ENCODE results near the gene SLC25A13.
"Not testable (repeated sequence)": the region's sequence is repeated elsewhere in the genome, so short reads cannot be mapped to it uniquely, and the experiment has no call there.

The SLC25A13 gene, protein sequence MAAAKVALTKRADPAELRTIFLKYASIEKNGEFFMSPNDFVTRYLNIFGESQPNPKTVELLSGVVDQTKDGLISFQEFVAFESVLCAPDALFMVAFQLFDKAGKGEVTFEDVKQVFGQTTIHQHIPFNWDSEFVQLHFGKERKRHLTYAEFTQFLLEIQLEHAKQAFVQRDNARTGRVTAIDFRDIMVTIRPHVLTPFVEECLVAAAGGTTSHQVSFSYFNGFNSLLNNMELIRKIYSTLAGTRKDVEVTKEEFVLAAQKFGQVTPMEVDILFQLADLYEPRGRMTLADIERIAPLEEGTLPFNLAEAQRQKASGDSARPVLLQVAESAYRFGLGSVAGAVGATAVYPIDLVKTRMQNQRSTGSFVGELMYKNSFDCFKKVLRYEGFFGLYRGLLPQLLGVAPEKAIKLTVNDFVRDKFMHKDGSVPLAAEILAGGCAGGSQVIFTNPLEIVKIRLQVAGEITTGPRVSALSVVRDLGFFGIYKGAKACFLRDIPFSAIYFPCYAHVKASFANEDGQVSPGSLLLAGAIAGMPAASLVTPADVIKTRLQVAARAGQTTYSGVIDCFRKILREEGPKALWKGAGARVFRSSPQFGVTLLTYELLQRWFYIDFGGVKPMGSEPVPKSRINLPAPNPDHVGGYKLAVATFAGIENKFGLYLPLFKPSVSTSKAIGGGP

DNA sequence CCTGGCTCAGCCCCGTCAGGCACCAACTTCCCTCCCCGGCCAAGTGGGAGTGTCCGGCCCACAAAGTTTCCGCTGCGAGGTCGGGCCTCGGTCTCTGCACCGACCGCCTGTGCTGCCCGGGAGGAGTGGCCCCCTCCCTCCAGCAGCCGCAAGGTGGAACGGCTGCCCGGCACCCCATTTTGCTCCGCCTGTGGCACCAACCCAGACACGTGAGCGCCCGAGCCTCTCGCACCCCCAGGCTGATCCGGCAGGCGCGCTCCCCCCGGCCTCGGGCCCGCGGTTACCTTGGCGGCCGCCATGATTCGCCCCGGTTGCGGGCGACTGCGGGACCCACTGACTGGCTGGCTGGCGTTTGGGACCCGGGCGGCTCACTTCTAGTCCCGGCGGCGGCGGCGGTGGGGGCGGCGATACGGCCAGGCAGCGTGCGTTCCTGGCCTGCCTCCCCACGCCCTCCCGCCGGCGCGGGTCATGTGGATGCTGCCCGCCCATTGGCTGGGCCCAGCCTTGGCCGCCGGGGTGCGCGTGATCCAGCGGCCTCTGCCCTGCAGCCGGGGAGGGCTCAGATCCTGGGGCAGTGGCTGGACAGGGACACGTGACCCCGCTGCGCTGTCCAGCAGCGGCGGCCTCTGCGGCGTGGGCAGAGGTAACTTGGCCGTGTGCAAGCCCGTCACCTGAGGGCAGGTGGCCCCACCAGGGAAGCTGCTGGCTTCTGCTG, at the start of gene SLC25A13:
Gene SLC25A13, minus strand, starts transcription at position 441 of the 715 bp plus-strand sequence. Its CDS starts 142 bp downstream, at position 299.
- peak; percentile 86 for DNase-seq

DNA sequence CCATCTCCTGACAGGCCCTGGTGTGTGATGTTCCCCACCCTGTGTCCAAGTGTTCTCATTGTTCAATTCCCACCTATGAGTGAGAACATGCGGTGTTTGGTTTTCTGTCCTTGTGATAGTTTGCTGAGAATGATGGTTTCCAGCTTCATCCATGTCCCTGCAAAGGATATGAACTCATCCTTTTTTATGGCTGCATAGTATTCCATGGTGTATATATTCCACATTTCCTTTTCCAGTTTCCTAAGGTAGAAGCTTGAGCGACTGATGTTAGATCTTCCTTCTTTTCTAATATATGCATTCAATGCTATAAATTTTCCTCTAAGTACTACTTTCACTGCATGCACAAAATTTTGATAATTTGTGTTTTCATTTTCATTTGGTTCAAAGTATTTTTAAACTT, 44.0 kb upstream of the SLC25A13 start:
- DNase-seq = not testable (repeated sequence)

DNA sequence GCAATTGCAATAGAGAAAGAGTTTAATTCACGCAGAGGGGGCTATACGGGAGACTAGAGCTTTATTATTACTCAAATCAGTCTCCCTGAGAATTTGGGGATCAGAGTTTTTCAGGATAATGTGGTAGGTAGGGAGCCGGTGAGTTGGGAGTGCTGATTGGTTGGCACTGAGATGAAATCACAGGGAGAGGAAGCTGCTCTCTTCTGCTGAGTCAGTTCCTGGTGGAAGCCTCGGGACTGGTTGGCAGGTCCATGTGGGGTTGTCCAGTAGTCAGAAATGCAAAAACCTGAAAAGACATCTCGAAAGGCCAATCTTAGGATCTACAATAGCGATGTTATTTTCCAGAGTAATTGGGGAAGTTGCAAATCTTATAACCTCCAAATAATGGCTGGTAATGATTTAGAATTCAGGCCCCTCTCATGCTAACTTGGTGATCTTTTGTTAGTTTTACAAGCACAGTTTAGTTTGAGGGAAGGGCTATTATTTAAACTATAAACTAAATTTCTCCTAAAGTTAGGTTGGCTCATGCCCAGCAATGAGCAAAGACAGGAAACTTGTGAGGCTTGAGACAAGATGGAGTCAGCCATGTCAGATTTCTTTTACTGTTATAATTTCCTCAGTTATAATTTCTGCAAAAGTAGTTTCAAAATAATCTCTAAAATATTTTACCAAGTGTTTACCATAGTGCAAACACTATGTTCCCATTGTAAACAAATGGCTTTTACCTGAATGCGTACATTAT, 39.4 kb upstream of the SLC25A13 start:
- DNase-seq = no peak

DNA sequence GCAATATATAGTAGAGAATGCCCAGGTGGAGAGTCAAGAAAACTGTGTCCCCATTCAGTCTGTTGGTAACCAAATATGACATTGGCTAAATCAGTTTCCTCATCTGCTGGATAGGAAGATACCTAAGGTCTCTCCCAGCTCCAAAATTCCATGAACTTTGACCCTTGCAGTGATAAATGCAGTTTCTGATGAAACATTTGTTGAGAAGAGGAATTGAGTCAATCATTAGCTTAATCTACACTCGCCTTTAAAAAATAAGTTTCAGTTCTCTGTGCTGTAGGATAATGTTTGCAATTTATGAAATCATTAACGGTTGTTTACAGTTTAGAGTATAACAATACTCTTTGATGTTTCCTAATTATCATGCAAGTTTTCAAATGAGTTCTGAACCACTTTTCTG, 38.0 kb upstream of the SLC25A13 start:
- no peak for DNase-seq

DNA sequence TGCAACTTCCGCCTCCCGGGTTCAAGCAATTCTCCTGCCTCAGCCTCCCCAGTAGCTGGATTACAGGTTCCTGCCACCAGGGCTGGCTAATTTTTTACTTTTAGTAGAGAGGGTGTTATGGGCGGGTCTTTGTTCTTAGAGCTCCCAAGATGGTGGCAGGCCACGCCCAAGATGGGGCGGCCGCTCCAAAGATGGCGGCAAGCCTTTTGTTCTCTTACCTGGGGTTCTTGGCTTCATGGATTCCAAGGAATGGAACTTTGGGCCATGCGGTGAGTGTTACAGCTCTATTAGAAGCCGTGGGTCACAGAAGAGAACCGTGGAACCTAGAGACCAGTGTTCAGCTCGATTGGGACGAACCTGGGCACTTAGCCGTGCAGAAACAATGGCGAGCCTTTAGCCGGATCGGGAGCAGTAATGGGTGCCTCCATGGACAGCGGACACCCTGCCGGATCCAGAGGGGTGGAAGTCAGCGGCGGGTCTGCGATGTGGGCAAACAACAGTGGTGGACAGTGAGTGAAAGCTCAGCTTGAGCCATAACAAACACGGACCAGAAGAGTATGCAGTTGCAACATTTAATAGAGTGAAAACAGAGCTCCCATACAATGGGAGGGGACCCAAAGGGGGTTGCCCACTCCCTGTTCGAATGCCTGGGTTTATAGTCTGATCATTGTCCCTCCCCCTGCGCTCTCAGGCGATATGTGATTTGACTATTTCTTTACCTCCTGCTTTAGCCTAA, 36.5 kb upstream of the SLC25A13 start:
- not testable (repeated sequence) for DNase-seq

DNA sequence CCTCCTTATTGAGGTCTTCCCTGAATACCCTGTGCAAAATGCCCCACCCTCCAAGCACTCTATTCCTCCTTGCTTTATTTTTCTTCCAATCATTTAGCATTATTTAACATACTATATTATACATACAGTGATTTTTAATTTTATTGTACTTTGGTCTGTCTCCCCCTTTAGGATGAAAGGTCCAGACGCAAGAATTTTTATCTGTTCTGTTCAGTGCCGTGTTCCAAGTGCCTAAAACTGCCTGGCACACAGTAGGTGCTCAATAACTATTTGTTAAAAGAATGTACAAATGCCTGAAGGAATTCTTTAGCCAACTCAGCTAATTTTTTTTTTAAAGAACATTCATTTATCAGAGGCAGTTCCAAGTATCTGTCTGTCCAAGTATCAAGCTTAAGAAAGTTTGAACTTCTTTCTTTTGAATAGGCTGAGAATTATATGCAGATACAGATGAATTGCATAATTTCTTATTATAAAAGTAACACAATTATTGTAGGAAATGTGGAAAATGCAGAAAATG, 34.1 kb upstream of the SLC25A13 start:
- DNase-seq = no peak

DNA sequence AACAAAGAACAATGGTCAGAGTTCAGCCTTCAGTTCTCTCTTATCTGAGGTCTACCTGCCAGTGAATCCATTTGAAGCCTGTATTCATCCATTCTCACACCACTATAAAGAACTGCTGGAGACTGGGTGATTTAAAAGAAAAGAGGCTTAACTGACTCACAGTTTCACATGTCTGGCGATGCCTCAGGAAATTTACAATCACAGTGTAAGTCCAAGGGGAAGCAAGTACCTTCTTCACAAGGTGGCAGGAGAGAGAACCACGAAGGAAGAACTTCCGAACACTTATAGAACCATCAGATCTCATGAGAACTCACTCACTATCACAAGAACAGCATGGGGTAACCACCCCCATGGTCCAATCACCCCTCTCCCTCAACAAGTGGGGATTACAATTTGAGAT, 33.0 kb upstream of the SLC25A13 start:
- DNase-seq = no peak

DNA sequence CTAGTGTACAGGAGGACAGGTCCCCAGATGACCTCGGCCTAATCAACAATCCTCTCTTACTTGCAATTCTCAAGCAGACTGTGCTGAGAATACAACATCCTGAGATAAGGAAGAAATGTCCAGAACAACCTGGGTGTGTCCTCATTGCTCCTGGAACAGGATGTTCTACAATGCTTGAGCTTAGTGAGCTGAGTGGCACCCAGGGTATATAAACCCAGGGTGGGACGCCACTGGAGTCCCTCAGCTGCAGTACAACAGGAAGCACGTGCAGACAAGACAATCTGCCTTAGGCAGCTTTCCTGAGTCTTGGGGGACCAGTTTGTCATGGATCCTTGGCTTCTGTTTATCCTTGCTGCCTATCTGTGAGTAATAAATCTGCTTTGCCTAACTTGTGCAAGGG, 27.7 kb upstream of the SLC25A13 start:
- DNase-seq = peak; percentile 26

DNA sequence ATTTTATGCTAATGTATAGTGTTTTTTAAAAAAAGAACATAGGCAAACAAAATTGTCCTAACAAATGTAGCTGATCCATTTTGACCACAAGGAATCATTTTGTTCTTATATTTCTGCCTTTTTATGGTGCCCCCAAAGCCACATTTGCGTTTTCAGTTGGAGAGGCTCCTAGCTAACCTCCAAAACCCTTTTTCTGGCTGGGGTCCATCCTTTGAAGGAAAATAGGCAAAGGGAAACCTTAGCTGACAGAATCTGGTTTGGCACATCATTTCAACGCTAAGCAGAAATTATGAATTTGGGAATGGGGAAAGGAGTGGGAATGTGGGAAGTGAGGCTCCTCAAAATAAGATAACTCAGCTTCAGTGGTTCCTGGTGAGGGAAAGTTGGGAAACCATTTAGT, 25.6 kb upstream of the SLC25A13 start:
- DNase-seq = no peak

DNA sequence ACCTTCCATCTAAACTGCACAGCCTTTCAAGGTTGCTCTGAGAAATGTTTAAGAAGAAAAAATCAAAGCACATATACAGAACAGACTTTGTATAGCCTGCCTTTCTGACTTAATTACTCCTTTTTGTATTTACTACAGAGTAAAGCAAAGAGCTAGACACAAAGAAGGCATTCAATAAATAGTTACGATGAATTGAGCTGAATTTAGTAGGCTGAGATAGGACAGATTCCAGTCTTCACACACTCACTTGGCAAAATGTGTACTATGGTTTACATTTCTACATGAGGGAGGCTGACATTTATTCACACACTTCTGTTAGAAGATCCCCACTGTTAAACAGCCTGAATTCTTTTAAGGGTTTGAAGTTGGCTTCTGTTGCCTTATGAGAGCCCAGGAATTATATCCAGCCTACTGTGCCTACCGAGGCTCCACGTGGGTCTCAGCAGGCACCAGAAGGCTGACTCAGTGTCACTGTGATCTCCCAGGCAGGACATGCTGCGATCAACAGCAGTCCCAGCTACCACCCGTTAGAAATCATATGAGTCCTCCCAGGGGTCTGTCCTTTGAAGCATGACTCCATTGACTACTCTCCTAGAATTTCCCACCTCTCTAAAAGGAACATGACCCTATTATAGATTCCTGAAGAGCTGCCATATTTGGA, 24.5 kb upstream of the SLC25A13 start:
- DNase-seq = no peak

DNA sequence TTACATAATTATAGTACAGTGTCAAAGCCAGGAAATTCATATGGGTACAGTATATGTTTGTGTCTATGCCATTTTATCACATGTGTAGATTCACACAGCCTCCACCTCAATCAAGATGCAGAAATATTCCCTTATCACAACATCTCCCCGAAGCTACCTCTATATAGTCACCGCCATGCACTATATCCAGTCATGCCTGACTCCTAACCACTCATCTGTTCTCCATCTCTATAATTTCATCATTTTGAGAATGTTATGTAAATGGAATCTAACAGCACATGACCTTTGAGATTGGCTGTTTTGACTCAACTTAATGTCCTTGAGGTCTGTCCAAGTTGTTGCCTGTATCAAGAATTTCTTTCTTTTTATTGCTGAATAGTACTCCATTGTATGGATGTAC, 22.3 kb upstream of the SLC25A13 start:
- no peak for DNase-seq

DNA sequence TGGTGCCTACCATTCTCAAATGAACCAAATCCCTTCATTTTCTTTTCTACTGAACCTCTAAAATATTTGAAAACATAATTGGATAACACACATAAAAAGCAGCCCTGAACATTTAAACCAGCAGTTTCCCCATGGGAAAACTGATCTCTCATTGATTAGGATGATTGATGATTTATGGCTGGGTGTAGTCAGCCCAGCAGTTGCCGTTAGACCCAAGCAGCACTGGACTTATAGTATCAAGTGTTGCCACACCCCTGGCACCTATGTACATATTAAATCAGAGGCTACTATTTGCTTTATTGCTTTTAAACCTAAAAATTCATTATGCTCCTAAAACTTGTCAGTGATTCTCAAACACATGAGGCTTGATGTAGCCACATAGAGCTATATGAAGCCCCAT, 20.2 kb upstream of the SLC25A13 start:
- no peak for DNase-seq

DNA sequence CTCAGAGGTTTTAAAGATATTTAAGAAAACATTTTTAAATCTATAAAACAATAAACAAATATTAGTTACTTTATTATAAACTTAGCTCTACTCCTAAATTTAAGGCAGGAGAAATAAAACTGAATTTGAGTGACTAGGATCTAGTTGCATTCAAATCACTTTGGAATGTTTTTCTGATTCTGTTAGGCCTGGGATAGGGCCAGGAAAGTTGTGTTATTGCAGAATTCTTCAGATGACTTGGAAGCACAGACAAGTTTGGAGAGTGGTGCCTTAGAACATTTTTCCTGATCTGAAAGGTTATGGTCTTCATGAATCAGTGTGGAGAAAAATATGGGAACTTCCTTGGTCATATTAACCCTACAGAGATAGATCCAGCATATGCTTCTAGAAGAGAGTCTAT, 15.6 kb upstream of the SLC25A13 start:
- no peak for DNase-seq

DNA sequence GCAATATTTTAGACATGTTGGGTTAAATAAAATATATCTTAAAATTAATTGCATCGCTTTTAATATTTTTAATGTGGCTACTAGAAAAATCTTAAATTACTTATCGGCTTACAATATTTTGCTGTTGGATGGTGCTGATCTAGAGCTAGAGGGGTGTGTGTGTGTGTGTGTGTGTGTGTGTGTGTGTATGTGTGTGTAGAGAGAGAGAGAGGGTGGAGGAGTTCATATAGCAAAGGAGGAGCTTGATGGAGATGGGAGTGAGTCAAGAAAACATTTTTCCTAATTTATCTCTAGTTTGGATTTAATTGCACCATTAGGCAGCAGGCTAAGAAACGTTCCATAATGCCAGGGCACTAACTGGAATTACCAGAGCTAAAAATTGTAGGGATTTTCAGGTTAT, 10.4 kb upstream of the SLC25A13 start:
- no peak for DNase-seq

DNA sequence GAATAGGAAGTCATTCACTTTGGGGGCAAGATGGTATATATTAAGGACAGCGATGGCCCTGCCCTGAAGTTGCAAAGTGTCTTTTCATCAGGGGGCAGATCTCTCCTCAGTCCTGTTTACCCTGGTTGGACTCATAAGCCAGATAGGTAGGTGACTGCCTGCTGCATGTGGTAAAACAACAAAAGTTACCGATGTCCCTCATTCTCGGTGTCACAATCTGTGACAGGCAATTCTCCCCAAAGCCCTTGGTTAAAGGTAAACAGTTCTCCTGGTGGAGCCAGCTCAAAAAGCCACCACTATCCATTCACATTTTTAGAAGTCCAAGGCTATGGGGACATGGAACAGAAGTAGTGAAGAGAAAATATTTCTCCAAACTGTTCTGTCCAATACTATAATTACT, 9.9 kb upstream of the SLC25A13 start:
- DNase-seq = no peak

DNA sequence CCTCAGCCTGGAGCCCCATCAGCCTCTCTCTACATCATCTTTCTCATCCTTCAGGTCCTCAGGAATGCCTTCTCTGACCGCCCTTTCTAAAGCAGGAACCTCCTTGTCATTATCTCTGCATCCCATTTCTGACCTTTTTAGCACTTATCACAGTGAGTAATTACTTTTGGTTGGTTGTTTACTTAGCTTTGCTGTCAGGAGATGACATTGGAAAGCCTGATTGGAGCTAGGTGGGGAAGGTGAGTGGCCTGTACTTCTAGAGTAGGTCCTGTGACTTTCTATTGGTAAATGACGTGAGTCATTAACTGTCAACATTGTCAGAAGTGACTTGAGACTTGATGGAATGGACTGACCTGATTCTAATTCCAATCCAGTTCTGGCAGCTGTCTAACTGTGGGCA, 9.3 kb upstream of the SLC25A13 start:
- no peak for DNase-seq

DNA sequence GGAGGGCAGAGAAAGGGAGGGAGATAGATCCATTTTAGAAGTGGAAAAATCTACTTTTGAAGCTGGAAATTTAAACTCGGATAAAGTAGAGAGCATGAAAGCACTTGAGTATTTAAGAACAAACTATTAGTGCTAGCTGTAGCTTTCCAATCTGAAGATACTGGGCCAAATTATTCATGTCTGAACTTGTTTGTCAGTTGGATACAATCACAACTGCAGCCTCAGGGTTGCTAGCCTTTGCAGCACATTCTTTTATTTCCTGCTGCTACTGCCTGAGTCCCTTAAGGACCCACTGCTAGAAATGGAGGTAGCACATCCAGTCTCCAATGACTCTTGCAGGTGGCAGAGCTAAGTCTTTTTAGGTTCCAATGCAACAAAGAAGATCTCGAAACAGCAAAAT, 8.3 kb upstream of the SLC25A13 start:
- no peak for DNase-seq

DNA sequence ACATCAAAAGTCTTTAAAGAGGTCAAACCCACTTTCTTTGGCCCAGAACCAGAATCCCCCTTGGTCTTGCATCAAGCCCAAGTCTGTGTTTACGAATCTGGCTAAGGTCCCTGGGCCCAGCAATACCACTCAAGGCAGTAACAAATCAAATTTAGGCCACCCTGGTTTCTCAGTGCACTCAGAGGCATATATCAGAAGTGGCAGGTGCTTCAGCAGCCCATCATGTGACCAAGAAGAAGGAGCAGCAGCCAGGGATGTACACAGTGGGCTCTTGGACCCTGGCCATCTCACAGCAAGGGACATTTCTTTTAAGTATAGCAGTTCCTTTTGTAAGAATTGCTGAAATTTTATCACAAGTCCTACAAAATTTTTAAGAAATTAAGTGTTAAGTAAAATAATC, 7.3 kb upstream of the SLC25A13 start:
- no peak for DNase-seq

DNA sequence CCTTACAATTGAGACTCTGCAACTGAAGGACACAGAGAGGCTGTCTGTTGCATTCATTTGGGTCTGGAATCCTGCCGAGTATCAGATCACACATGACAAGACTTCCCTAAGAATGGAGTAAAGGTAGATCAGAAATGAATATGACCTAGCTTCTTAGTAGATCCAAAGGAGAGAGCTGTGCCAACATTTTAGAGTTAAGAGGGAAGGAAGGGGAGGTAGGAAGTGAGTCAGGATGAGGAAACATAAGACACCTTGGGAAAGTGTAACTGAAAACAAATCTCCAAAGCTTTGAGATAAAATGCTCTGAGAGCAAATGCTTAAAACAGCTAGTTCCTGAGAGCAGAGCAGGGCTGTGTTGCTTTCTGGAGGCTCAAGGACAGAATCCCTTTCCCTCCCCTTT, 6.1 kb upstream of the SLC25A13 start:
- DNase-seq = no peak

DNA sequence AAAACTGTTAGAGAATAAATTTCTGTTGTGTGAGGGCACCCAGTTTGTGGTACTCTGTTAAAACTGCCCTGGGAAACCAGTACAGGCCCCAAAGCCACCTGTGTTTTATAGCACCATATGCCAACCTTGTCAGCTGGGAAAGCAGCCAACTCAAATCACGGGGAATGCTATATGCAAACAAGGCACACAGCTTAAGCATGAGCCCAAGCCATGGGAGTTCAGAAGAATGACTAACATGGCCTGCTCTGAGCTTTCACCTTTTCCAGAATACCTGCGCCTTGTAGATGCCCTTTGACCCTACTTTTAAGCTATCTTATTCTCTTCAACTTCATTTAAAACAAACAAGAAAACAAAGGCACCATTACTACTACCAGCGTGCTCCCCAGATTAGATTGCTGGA, 5.5 kb upstream of the SLC25A13 start:
- DNase-seq = no peak

DNA sequence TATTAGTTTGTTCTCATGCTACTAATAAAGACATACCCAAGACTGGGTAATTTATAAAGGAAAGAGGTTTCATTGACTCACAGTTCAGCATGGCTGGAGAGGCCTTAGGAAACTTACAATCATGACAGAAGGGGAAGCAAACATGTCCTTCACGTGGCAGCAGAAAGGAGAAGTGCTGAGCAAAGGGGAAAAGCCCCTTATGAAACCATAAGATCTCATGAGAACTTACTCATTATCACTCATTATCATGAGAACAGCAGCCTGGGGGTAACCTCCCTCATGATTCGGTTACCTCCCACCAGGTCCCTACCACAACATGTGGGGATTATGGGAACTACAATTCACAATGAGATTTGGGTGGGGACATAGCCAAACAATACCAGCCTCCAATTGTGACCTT, 4.9 kb upstream of the SLC25A13 start:
- DNase-seq = not testable (repeated sequence)

Data from hematopoietic multipotent progenitor cell treated with erythropoietin and hydrocortisone succinate and interleukin-3 and kit ligand, for 8 days (in vitro differentiated cells).